Measurements from ENCODE around the gene CRYBB1.
A peak's percentile ranks its signal among the peaks of the same experiment; 100 is the strongest.

CRYBB1 gene

GRCh38 chr22:26606611-26607010, 11.2 kb downstream of the CRYBB1 start:
- no peak for DNase-seq (ENCODE audit: low read depth in 2 of 2)

GRCh38 chr22:26604368-26604767, 13.5 kb downstream of the CRYBB1 start:
- no peak for DNase-seq (ENCODE audit: low read depth in 2 of 2)

- DNase-seq (ENCODE audit: low read depth in 2 of 2): no peak
Observed at GRCh38 chr22:26602127-26602526, 15.7 kb downstream of the CRYBB1 start.

GRCh38 chr22:26601726-26602125, 16.1 kb downstream of the CRYBB1 start:
- DNase-seq (ENCODE audit: low read depth in 2 of 2): no peak

GRCh38 chr22:26599505-26599904, 18.3 kb downstream of the CRYBB1 start:
- DNase-seq (ENCODE audit: low read depth in 2 of 2): no peak

GRCh38 chr22:26597480-26597879, 20.3 kb downstream of the CRYBB1 start:
- no peak for DNase-seq (ENCODE audit: low read depth in 2 of 2)

- DNase-seq (ENCODE audit: low read depth in 2 of 2): no peak
Observed at GRCh38 chr22:26597026-26597425, 20.8 kb downstream of the CRYBB1 start.

GRCh38 chr22:26593763-26594162, 24.1 kb downstream of the CRYBB1 start:
- no peak for DNase-seq (ENCODE audit: low read depth in 2 of 2)

GRCh38 chr22:26592421-26592891, 25.4 kb downstream of the CRYBB1 start:
- no peak for DNase-seq (ENCODE audit: low read depth in 2 of 2)

- DNase-seq (ENCODE audit: low read depth in 2 of 2): peak; percentile 58 to 67
Observed at GRCh38 chr22:26589845-26590736, 27.7 kb downstream of the CRYBB1 start, which contains the start of gene TPST2. TPST2 (minus strand) TSS chr22:26590132; CDS start chr22:26541630, 48,502 bp downstream.

GRCh38 chr22:26589367-26589844, 28.4 kb downstream of the CRYBB1 start:
- no peak for DNase-seq (ENCODE audit: low read depth in 2 of 2)

- no peak for DNase-seq (ENCODE audit: low read depth in 2 of 2)
Observed at GRCh38 chr22:26588729-26589366, 29.0 kb downstream of the CRYBB1 start.

- DNase-seq (ENCODE audit: low read depth in 2 of 2): no peak
Observed at GRCh38 chr22:26587991-26588613, 29.7 kb downstream of the CRYBB1 start.

- no peak for DNase-seq (ENCODE audit: low read depth in 2 of 2)
Observed at GRCh38 chr22:26586556-26587325, 31.1 kb downstream of the CRYBB1 start.

GRCh38 chr22:26585104-26585790, 32.6 kb downstream of the CRYBB1 start:
- DNase-seq (ENCODE audit: low read depth in 2 of 2): no peak

- DNase-seq (ENCODE audit: low read depth in 2 of 2): no peak
Observed at GRCh38 chr22:26584010-26584409, 33.8 kb downstream of the CRYBB1 start.

GRCh38 chr22:26581633-26582168, 36.1 kb downstream of the CRYBB1 start:
- no peak for DNase-seq (ENCODE audit: low read depth in 2 of 2)

GRCh38 chr22:26581026-26581425, 36.8 kb downstream of the CRYBB1 start:
- DNase-seq (ENCODE audit: low read depth in 2 of 2): no peak

- no peak for DNase-seq (ENCODE audit: low read depth in 2 of 2)
Observed at GRCh38 chr22:26580240-26580962, 37.4 kb downstream of the CRYBB1 start.

- no peak for DNase-seq (ENCODE audit: low read depth in 2 of 2)
Observed at GRCh38 chr22:26579331-26579886, 38.4 kb downstream of the CRYBB1 start.
